Non-pigmented ciliary epithelial cell (primary cell): ENCODE measurements around the gene CARMIL1.

ENCODE experiments used
- DNase-seq: peaks from one replicate; pipeline ENCODE4 v3.0.0-alpha.2; 2010; ENCODE audit warnings: low read depth

CARMIL1 gene

DNA sequence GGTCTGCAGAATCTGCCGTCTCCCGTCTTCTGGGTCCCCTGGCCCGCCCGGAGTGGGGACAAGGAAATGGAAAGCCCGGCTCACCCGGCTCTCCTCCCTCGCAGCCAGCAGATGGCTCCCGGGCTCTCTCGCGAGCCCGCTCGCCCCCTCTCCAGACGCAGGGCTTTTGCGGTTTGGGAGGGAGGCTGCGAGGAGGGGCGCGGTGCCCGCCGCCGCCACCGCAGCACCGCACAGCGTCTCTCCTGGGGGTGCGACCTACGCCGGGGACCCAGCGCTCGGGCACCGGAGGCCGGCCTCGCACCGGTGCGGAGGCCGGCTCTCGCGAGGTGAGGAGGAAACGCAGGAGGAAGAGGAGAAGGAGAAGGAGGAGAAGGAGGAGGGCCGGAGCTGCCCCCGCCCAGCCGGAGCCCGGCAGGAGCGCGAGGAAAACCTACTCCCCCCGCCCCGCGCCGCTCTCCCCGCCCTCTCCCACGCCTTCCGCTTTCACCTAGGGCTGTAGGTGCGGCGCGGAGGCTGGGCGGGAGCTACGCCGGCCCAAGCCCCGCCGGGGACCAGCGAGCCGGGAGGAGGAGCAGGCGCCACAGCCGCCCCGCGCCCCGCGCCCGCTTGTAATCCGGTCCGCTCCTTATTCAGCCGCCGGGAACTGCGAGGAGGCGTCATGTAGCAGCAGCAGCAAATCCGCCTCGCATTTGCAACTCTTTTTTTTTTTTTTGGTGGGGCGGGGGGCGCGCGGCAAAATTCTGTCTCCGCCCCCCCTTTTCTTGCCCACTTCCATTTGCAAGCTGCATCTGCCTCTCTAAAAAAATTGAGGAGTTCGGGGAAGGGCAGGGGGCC lies at the start of gene CARMIL1:
Gene CARMIL1, plus strand, starts transcription at position 461 of the 834 bp plus-strand sequence. CDS start 422 bp downstream, outside the sequence.
- DNase-seq, result no peak

DNA sequence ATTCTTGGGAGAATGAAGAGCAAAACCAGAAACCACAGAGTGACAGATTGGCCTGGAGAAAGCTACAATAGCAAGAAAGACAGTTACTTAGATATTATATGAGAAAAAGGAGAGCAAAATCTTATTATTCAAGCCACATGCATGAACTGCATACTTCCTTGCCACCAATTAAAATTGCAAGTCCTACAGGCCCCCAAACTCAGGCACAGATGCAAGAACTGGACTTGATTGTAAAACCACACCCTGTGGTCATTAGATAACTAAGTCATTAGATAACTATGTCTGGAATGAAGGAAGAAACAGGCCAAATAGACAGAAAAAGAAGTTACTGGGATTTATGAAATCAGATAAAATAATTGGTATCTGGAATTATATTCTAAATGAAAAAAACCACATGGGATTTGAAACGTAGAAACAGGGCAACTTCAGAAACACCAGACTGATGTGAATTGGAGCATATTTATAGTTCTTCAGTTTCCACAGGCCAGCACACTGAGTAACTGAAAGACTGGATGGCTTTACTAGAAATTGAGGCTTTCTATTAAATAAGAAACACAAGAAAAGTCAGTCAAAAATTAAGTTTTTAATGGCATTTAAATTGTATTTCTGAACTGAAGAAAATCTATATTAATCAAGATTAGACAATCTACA lies 49.4 kb upstream of the CARMIL1 start:
- peak; percentile 76 for DNase-seq

DNA sequence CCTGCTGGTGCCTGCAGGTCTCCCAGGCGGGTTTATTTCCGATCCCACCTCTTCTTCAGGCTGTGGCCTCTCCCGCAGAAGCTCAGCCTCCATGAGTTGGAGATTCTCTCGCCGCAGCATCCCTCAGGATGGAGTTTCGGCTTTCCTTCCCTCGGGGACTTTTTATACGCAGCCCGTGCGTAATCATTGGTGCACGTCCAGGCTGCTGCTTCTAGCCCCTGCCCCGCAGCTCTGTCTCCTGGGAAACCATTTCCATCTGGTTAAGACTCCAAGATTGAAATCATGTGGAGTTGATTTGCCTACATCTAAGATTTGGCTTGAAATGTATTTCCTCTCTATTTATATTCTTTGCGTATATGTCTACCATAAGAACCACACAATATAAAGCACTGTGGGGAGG lies 46.7 kb upstream of the CARMIL1 start:
- DNase-seq, result no peak

DNA sequence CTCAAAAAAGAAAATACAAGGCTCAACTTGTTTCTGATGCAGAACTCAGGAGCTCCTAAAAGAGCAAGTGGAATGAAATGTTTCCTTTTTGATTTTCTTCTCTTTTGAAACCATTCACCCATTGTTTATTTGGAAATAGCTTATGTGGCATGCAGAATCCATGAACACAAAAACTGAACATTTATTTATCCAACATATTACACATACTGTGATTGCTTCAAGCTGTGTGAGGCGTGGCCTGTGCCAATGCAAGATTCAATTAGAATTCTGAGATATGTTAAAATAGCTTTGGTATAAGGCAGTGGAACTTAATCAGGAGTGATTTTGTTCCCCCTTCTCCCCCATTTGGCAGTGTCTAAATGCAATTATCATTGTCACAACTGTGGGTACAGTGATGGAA lies 45.9 kb upstream of the CARMIL1 start:
- DNase-seq, result no peak

DNA sequence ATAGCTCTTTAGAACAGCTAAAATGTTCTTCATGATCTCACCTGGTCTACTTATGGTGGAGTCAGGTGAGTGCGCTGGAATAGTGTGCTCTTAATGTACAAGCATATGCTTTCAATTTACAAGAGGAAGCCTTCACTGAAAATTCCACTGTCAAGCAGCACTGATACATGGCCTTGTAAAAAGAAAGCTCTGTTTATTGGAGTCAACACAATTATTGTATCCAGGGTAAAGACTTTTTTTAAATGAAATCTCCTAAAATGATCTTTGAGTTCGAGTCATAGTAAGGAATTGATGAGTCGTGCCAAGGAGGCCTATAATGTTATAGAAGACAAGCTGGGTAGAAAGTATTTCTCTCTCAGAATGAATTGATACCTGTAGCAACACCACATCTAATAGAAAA lies 41.6 kb upstream of the CARMIL1 start:
- DNase-seq, result no peak

DNA sequence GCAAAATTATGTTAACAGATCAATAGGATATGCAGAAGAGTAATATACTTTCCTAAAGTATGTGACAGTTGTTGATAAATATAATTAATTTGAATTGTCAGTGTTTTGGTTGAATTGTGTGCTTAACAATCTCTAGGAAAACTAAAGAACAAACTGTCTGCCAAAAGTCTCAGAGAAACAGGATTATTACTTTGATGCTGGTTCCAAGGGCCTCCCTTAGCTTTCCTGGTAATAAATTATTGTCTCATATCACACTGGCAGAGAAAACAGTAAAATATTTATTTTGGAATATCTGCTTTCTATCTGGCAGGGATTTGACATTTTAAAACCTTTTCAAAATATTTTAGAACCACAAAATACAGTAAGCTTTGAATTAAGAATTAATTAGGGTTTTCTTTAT lies 40.1 kb upstream of the CARMIL1 start:
- no peak for DNase-seq

DNA sequence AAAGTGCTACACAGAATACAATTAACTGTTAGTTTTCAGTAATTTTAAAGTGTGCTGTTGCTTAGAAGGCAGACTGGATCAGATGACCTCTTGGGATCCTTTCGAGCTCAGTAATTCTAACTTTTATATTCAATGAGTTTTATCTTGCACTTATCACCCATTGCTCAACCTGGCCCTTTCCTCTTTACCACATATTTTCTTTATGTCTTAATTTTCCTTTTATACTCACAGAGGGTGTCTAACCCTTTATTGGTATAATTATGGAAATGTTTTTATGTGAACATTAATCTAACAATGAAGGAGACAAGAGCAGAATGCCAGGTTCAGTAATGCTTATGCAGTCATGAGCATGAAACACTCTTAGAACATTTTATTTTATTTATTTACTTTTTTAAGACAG lies 39.7 kb upstream of the CARMIL1 start:
- no peak for DNase-seq

DNA sequence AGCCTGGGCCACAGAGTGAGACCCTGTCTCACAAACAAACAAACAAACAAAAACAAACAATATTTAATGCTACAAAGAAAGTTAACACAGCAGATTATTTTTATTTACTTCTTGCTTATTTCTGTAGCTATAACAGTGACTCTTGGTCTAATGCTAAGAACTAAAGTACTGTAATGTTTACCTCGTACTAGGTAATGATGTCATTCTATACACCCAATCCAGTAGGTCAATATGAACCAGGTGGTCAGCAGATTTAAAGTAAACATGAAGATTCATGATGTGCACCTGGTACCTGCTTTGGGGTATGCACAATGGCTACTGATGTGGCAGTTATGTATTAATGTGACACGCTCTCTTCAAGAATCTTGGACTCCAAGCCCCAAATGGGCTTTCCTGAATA lies 36.6 kb upstream of the CARMIL1 start:
- DNase-seq, result no peak

DNA sequence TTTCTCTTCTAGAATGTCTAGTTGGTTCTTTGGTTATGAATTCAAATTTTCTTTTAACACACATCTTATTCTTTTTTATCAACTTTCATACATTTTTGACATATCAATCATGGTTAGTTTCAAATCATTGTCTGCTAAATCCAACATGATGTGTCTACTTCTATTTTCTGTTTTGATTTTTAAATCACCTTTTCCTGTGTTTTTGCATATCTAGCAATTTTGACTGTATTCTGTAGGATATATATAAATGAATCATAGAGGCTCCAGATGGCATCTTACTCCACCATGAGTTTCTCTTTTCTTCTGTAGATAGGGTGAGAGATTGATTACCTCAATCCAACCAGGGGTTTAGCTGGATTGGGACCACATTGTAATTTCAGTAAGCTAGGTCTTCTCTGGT lies 34.3 kb upstream of the CARMIL1 start:
- DNase-seq, result no peak

DNA sequence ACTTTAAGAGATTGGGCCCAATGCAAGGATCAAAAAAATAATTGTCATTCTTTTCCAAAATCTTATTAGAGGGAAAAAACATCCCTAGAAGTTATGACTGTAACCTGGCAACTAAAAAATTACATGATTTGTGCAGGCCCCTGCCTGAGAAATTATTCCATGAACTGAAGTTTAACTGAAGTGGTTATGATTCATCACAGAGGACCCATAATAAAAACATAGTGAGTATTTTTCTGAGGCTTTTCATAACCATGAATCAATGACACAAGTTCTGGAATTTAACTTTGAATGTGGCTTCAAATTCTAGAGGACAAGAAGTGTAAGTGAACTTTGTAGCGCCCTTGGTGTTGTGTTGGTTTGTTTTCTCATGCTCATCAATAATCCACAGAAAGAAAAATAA lies 31.1 kb upstream of the CARMIL1 start:
- peak; percentile 63 for DNase-seq

DNA sequence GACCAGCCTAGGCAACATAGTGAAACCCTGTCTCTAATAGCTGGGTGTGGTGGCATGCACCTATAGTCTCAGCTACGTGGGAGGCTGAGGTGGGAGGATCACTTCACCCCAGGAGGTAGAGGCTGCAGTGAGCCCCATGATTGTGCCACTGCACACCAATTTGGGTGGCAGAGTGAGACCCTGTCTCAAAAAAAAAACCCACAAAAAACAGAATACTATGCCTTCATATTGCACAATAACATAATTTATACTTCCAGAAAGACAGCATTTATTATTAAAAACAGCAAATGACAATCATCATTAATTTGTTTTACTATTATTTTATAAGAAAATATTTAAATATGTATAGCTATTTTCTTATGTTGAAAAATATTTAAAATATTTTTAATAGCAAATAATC lies 30.0 kb upstream of the CARMIL1 start:
- DNase-seq, result no peak

DNA sequence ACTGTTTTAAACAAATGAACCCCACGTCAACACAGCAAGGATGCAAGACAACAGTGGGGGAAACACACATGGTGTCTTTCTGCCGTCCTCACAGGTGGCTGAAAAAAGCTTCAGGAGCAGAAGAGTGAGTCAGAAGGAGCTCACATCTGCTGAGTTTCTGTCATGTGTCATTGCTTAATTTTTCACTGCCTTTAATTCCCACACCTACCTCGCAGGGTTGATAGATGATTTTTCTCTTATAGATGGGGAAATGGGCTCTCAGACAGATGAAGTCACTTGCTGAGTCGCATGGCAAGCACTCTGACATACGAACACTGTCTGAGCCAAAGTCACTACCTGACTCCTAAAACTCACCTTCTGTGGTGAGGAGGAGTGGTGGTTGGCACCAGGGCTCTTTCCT lies 28.3 kb upstream of the CARMIL1 start:
- no peak for DNase-seq

DNA sequence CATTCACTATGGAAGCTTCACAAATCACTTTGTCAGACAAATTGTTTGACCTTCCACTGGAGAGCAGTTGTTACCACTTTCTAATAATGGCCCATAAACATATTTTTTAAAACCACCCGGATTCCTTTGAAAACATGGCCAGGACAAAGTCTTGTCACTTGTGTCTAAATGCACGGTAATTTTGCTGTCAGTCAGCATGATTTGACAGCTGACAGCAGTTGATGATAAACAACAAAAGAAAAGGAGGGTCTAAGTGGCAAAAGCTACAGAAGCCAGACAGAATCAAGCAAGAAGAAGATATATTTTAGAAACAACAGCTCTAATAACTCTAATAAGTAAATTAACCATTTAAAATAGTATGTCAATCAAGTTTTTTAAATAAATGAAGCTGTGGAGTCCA lies 27.7 kb upstream of the CARMIL1 start:
- no peak for DNase-seq

DNA sequence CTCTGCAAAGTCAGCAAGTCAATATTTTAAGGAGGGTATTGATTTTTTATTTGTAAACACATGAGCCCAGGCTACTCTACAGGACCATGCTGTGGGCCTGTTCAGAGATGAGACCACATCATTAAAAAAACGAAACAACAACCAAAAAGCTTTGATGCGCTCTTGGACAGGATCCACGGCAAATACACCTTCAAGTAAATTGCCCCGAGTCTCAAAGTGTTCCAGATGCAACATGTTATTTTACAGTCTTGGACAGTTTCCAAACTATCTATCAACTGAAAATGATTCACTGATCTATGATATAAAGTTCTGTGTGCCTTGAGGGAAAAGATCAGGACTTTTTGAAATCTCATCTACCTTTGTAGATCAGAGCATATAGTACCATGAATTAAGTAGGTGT lies 25.8 kb upstream of the CARMIL1 start:
- no peak for DNase-seq

DNA sequence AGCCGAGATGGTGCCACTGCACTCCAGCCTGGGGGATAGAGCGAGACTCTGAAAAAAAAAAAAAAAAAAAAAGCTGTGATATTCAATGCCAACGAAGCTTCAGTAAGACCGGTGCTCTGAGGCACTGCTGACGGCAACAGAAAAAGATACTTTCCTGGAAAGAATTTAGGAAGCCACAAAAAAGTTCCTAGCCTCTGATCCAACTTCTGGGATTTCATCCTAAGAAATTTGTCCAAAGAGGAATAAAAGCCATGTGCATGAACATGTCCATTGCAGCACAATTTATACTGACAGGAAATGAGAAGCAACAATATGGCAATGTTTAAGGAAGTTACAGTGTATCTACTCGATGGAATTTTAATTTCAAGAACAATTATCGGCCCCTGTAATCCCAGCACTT lies 24.5 kb upstream of the CARMIL1 start:
- DNase-seq, result no peak

DNA sequence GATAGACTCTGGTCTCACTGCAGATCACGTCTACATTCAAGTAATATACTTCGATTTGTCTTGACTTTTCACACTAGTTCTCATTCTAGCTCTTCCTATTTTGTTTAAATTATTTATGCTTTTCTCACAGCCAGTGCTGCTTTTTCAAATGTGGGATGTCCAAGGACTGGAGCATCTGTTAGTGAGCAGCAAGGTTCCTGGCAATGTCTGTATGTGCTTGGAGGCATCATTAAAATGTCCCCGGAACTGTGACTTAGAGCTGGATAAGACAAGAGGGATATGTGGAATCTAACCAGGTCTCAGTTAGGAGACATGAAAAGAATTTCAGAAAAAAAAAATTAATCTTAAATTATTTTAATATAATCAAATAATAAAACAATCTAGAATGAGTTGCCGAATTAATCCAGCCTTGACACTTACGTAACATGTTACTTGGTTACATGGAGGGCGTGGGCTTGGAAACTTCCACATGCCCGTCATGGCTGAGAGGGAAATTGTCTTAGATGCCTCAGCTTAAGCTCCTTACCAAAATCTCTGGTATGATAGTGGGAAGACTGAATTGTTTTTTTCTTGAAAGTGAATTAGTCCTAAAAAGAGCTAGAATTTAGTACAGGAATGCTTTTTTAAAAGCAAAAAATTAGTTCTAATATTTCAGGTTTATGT lies 21.4 kb upstream of the CARMIL1 start:
- no peak for DNase-seq

DNA sequence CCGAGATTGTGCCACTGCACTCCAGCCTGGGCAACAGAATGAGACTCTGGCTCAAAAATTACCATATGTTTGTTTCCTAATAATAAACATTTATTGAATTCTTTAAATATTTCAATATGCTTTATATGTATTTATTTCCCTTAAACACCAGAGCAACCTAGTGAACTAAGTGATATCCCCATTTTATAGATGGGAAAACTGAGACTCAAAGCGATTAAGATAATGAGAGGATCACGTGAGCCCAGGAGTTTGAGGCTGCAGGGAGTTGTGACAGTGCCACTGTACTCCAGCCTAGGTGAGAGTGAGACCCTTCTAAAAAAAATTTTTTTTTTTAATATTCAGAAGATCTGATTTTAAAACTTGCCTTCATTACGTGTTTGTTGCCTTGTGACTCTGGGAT lies 19.4 kb upstream of the CARMIL1 start:
- DNase-seq, result no peak

DNA sequence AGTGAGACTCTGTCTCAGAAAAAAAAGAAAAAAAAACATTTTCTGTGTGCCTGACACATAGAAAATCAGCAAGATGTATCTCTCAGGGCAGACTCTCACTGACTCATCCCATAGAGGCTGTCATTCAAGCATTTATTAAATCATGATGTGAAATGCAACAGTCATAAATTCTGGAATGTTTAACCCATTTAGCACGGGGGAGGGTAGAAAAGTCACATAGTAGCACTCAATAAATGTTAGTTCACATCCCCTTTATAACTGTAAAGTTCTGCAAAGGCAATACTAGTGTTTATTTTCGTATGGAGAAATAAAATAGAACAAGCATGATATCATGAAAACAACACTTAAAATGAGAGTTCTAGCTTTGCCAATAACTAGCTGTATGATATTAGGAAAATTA lies 15.5 kb upstream of the CARMIL1 start:
- DNase-seq, result no peak

DNA sequence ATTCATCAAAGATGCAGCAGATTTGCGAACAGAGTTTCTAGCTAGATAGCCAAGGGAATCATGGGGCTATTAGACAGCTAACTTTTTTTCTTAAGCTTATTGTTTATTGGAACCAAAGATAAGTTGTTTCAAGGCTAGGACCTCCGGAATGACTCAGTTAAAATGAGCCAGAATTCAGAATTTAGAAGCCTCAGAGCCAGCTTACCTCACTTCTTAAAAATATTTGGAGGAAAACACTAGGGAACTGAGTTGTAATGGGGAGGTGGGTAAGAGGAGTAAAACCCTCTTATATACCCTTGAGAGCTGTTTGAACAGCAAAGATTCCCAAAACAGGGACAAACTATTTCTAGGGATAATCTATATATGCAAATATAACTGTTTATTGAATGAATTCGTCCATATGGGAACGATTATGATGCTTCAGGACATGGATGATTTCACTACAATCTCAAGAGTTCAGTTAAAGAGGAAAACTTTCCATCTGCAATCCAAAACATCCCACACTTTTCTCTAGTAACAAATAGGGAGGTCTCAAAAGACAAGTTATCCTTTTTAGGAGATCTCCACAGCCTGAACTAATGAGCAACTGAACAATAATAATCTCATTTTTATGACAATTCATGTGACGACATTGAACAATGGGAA lies 12.6 kb upstream of the CARMIL1 start:
- no peak for DNase-seq

DNA sequence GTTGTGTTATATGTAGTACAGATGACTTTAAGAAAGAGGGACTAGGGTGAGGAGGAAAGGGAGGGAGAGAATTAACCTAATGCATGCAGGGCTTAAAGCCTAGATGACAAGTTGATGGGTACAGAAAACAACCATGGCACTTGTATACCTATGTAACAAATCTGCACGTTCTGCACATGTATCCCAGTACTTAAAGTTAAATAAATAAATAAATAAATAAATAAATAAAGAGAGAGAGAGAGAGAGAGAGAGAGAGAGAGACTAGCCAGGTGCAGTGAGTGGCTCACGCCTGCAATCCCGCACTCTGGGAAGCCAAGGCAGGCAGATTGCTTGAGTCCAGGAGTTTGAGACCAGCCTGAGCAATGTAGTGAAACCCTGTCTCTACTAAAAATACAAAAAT lies 11.5 kb upstream of the CARMIL1 start:
- DNase-seq, result no peak

DNA sequence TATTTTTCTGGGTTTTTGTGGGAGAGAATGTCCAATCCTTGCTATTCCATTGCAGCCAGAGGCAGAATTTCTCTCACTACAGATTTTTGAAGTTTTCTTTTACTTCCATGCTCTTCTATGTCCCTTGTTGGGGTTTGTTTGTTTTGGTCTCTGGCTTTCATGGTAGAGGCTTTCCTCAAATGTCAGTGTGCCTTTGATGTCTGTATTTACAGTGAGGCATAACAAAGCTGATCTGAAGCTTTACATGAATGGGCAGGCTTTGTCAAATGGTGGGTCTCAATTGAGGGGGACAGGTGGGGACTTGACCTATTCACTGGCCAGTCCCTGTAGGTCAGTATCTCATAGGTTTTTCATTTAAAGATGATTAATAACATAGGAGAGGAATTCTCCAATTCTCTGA lies 8.6 kb upstream of the CARMIL1 start:
- DNase-seq, result no peak

DNA sequence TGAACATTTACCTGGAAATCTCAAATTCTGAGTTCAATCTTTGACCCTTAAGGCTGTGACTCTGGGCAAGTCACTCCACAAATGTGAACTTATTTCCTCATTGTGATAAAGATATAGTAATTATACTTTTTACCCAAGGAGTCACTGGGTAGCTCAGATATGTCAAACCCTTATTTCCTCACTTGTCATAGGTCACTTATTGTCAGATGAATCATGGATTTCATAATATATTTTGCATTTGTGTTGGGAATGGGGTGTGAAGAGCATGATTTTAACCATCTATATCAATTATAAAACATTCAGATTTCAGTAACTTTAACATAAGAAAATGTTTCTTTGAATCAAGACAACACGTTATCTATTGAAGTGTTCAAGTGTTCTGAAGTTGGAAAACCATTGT lies 3.7 kb upstream of the CARMIL1 start:
- no peak for DNase-seq

DNA sequence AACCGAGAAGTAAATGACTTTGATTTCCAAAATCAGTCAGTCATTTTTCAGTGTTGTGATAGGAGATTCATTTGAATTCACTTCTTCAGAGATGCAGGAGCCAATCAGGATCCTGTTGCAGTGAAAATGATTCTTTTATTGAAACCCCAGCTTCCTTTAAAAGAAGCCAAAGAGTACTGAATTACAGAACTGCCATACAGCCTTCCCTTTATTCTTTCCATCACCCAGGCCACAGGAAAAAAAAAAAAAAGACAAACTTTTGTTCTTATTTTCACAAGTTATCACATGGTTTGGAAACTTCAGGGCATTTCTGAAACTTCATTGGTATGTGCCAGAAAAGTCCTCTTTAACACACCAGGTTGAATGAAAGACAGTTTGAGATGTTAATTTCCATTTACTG lies 1.8 kb upstream of the CARMIL1 start:
- DNase-seq, result no peak
